Prostate gland (tissue), 2 donors: ENCODE results near the gene CCR7.

Source experiments
- CTCF ChIP-seq, 4 experiments: fragments of 200-600 bp in 2 of 4; fragments of 450-650 bp in 2 of 4; sonication (generic) in 2 of 4; IDR thresholded peaks; 1 replicate in 3 of 4; 2 replicates in 1 of 4; pipeline ENCODE4 v1.5.1; 2016 to 2019; ENCODE audit warnings: antibody characterized with exemption in 4 of 4, mild to moderate bottlenecking in 2 of 4, moderate library complexity in 2 of 4
- POLR2A ChIP-seq: fragments of 450-650 bp; IDR thresholded peaks from one replicate; pipeline ENCODE4 v1.6.1; 2016; ENCODE audit warnings: antibody characterized with exemption, mild to moderate bottlenecking

DNA sequence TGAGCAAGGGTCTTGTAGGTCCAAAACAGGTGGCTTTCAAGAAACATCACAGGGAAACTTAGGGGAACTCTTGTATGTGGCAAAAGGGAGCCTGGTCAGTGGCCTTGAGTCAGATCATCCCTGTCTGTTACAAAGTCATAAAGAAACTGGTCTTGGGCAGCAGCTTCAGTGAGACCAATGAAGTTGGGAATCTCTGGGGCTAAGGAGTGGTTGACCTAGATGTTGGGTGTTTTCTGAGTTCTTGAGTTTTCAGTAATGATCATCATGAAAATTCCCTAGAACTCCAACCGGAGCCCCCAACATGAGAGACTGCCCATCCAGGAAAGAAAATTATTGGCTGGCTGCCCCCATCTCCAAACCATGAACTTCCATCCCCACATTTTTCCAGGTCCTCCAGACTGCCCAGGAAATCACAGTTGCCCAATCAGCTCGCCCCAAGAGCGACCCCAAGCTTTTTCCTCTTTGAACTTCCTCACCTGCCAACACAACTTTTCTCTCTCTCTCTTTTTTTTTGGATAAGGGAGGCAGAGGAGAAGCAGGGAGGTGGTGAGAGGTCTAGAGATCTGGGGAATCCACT, 3.9 kb downstream of the CCR7 start:
- TF ChIP-seq CTCF (IDR thresholded peaks at IDR 0.05) (no peak), POLR2A (no peak)
